GM23248 (cell line): ENCODE measurements around the gene PLXNB1.

Experiments used
- EZH2 ChIP-seq: fragments of 200-600 bp; sonication (generic); IDR thresholded peaks from 2 replicates; pipeline ENCODE4 v1.6.1; 2018; ENCODE audit warnings: antibody characterized with exemption, mild to moderate bottlenecking; ENCODE audit not compliant: insufficient read depth, poor library complexity, severe bottlenecking
- EZH2phosphoT487 ChIP-seq: fragments of 200-600 bp; sonication (generic); IDR thresholded peaks from 2 replicates; pipeline ENCODE4 v1.6.1; 2018; ENCODE audit warnings: antibody characterized with exemption, moderate library complexity, mild to moderate bottlenecking, low read depth; ENCODE audit not compliant: insufficient read depth

DNA sequence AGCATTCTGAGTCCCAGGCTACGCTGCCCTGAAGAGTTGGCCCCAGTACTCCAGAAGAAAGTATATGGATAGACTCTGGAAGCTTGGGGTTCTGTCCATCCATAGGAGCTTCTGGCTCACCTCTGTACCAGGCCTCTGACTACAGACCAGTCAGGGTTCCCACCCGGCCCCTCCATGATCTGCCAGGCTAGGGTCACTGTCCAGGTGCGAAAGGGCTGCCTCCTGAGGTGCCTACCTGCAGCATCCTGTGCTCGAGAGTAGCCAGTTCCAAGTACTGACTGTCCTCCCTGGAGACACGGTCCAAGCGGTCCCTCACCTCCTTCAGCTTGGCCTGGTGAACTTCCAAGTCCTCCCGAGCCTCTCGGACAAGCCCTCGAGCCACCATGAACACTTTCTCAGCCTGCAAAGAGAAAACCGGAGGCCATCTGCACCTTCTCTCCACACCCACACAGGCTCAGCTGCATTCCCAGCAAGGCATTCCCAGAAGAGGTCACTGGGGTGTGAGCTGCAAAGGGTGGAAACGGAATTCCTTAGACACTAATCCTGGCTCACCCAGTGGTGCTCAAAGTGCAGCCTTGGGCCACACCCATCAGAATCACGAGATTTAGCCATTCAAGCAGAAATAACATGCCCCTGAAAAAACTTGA lies 3.7 kb upstream of the PLXNB1 start:
- TF ChIP-seq EZH2 (no peak), EZH2phosphoT487 (no peak)
